ENCODE data around the gene SLC26A4. TPM values are rescaled to one million over a fixed set of nuclear protein-coding genes. Genes with fewer than 3 reads are reported as not detected.

The SLC26A4 gene
- total RNA-seq, 5 donors from 2014 or later (not counting 1 experiment from before 2014, with no cell fraction given), result 0.10 to 1.1 (median 0.60) TPM; not detected in 2

DNA sequence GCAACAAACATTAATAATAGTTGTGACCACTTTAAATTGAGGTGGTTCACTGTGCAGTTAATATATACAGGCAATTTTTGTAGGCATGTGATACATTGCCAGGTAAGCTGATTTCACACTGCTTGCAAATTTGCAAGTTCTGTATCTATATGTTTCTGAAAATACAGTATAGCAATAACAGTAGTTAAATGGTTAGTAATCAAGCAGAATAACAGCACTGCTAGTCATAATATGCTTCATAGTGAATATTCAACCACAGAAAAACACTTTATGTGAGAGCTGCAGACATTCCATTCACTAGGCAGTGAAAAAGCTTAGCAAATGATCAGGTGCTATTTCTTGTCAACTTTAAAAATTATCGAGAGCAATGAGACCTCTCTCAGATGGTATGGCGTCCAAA is 28.9 kb downstream of the SLC26A4 start:
- 100% methylated on average over 2 of the region's 2 CpGs for WGBS (ENCODE audit: insufficient coverage)
- POLR2A ChIA-PET, result interaction anchor here in 1 of 2 donors (0.5 kb wide), 1 partner anchor 771 kb away, joined by 3 read pairs; no protein-coding TSS in a partner anchor

DNA sequence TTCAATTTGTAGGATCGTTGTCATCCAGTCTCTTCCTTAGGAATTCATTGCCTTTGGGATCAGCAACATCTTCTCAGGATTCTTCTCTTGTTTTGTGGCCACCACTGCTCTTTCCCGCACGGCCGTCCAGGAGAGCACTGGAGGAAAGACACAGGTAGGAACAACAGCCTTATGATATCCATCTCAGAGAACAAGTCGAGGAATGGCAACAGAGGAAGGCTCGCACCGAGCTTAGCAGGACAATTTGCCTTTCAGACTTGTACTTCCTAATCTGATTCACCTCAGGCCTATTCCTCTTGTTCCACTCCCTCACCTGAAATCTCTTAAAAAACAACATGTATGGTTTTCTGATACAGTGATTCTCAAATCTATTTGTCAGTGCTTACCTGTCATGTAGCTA is 29.5 kb downstream of the SLC26A4 start:
- no peak overlapping the region for H3K27ac ChIP-seq (ENCODE audit: low read length)
- peaks cover 0 to 6% (median 6%) of the 10 kb centered on the region in 3 donors for H3K4me1 Mint-ChIP-seq
- no peak for DNase-seq
- no peaks in the 10 kb centered on the region for H3K36me3 ChIP-seq (ENCODE audit: control insufficient read depth in 2 of 2, extremely low read depth in 1 of 2, insufficient read depth in 1 of 2, low read length in 1 of 2)
- H3K4me1 ChIP-seq (ENCODE audit: control insufficient read depth in 1 of 2, extremely low read depth in 1 of 2, insufficient read depth in 2 of 2, low read length in 2 of 2), result no peaks in the 10 kb centered on the region
- no peaks in the 10 kb centered on the region for H3K9me3 Mint-ChIP-seq
- ATAC-seq (replicated peaks in 1 of 4), result no peak
- no peak overlapping the region for H3K4me3 Mint-ChIP-seq
- peaks cover 10 to 11% of the 10 kb centered on the region in 2 donors for H3K27me3 Mint-ChIP-seq
- peaks cover 0 to 3% of the 10 kb centered on the region in 2 experiments for H3K27me3 ChIP-seq (replicated peaks in 1 of 2; ENCODE audit: control insufficient read depth in 2 of 2, extremely low read depth in 1 of 2, insufficient read depth in 2 of 2, low read length in 1 of 2)
- WGBS (ENCODE audit: insufficient coverage), result 89% methylated on average over 4 of the region's 7 CpGs
- H3K4me3 ChIP-seq (ENCODE audit: control insufficient read depth in 1 of 2, extremely low read depth in 1 of 2, low read length in 1 of 2), result no peak overlapping the region
- ChIA-PET POLR2A (interaction anchor here (0.5 to 0.6 kb wide), 2 partner anchors 8 to 770 kb away, joined by 3 to 6 read pairs; no protein-coding TSS in a partner anchor), CTCF (interaction anchor here in 1 of 2 donors (0.5 kb wide), 1 partner anchor 189 kb away, joined by 3 read pairs; no protein-coding TSS in a partner anchor)
- no peak overlapping the region for H3K27ac Mint-ChIP-seq
- no peaks in the 10 kb centered on the region for H3K36me3 Mint-ChIP-seq
- H3K9me3 ChIP-seq, result no peaks in the 10 kb centered on the region

More for the DNA sequence above, 28.9 kb downstream of the SLC26A4 start:
- Histone ChIP-seq H3K4me3 (ENCODE audit: control insufficient read depth in 1 of 2, extremely low read depth in 1 of 2, low read length in 1 of 2) (no peak overlapping the region), H3K27me3 (replicated peaks in 1 of 2; ENCODE audit: control insufficient read depth in 2 of 2, extremely low read depth in 1 of 2, insufficient read depth in 2 of 2, low read length in 1 of 2) (peaks cover 0 to 3% of the 10 kb centered on the region in 2 experiments), H3K27ac (ENCODE audit: low read length) (no peak overlapping the region), H3K9me3 (no peaks in the 10 kb centered on the region), H3K36me3 (ENCODE audit: control insufficient read depth in 2 of 2, extremely low read depth in 1 of 2, insufficient read depth in 1 of 2, low read length in 1 of 2) (no peaks in the 10 kb centered on the region), H3K4me1 (ENCODE audit: control insufficient read depth in 1 of 2, extremely low read depth in 1 of 2, insufficient read depth in 2 of 2, low read length in 2 of 2) (no peaks in the 10 kb centered on the region)
- Mint-ChIP-seq H3K27ac (no peak overlapping the region), H3K4me3 (no peak overlapping the region), H3K4me1 (peaks cover 0 to 10% (median 9%) of the 10 kb centered on the region in 3 donors), H3K36me3 (no peaks in the 10 kb centered on the region), H3K9me3 (no peaks in the 10 kb centered on the region), H3K27me3 (peaks cover 10 to 11% of the 10 kb centered on the region in 2 donors)
- CTCF ChIA-PET, result no interaction called here
- ATAC-seq (replicated peaks in 1 of 4) (no peak), DNase-seq (no peak)

DNA sequence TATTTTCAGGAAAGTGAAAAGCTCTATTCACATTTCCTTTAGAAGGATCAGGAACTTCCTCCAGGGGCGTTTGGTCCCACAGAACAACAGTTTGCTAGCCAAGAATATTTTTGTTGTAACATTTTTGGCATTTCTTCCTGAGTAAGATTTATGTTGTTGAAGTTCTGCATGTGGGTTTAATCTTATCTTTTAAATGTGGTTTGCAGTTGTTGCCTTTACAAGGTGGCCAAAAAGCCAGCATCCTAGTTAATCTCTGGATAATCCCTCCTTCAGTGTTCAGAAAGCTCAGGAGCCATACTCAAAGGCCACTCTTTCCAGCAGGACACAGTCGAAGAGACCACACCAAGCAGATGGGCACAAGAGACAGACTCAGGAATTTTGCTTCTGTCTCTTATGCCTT is 30.0 kb downstream of the SLC26A4 start:
- no peak for ATAC-seq (replicated peaks in 1 of 4)
- Mint-ChIP-seq H3K27ac (no peak overlapping the region), H3K4me1 (peaks cover 0 to 3% (median under 1%) of the 10 kb centered on the region in 3 donors), H3K4me3 (no peak overlapping the region), H3K36me3 (no peaks in the 10 kb centered on the region), H3K9me3 (no peaks in the 10 kb centered on the region), H3K27me3 (peaks cover 10 to 11% of the 10 kb centered on the region in 2 donors)
- DNase-seq, result no peak
- WGBS (ENCODE audit: insufficient coverage), result no CpG with 5 or more reads among the region's 2 CpGs
- Histone ChIP-seq H3K4me3 (ENCODE audit: control insufficient read depth in 1 of 2, extremely low read depth in 1 of 2, low read length in 1 of 2) (no peak overlapping the region), H3K9me3 (no peaks in the 10 kb centered on the region), H3K4me1 (ENCODE audit: control insufficient read depth in 1 of 2, extremely low read depth in 1 of 2, insufficient read depth in 2 of 2, low read length in 2 of 2) (no peaks in the 10 kb centered on the region), H3K36me3 (ENCODE audit: control insufficient read depth in 2 of 2, extremely low read depth in 1 of 2, insufficient read depth in 1 of 2, low read length in 1 of 2) (no peaks in the 10 kb centered on the region), H3K27ac (ENCODE audit: low read length) (no peak overlapping the region), H3K27me3 (replicated peaks in 1 of 2; ENCODE audit: control insufficient read depth in 2 of 2, extremely low read depth in 1 of 2, insufficient read depth in 2 of 2, low read length in 1 of 2) (peaks cover 0 to 3% of the 10 kb centered on the region in 2 experiments)
- CTCF ChIA-PET, result no interaction called here
- POLR2A ChIA-PET, result interaction anchor here in 1 of 2 donors (0.6 kb wide), 1 partner anchor 9 kb away, joined by 6 read pairs; no protein-coding TSS in a partner anchor

DNA sequence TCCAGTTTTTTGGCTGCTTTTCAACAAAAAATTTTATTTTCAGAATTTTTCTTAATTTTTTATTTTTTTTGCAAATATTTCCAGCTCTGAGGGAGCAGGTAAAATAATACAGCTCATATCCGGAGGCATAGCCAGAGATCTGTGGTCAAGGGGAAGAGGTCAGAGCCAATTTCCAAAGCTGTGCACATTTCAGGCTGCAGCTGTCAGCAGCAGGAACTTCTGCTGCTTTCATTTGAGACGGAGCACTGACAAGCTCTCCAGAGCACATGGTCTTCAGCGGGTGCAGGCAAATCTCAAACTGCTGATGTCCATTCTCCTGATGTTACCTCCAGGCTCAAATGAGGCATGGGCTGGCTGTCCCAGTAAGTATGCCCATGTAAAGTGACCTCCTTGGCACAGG is 31.1 kb downstream of the SLC26A4 start:
- POLR2A ChIA-PET, result interaction anchor here in 1 of 2 donors (0.6 kb wide), 1 partner anchor 842 kb away, joined by 10 read pairs; no protein-coding TSS in a partner anchor
- no peak for ATAC-seq (replicated peaks in 1 of 4)
- CTCF ChIA-PET, result no interaction called here

DNA sequence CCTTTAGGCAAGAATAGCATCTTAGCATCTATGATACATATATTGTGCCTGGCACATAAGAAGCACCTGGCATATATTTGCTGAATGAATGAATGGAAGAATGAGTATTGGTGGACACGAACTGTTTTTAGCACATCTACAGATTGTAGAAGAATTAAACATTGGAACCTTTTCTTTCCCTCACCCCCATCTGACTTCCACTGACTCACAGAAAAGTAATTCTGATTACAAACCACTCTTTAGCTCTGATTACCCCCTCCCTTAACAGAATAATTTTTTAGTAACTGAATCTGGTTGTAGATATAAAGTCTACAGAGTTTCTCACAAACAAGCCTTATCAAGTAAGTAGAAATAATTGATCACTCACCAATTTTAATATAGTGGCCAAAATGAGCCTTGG is 31.9 kb downstream of the SLC26A4 start:
- Mint-ChIP-seq H3K4me1 (no peaks in the 10 kb centered on the region), H3K27ac (no peak overlapping the region), H3K9me3 (no peaks in the 10 kb centered on the region), H3K27me3 (peaks cover 10 to 11% of the 10 kb centered on the region in 2 donors), H3K4me3 (no peak overlapping the region), H3K36me3 (no peaks in the 10 kb centered on the region)
- ATAC-seq (replicated peaks in 1 of 4) (no peak), DNase-seq (no peak)
- no peaks in the 10 kb centered on the region for H3K4me1 ChIP-seq (ENCODE audit: control insufficient read depth in 1 of 2, extremely low read depth in 1 of 2, insufficient read depth in 2 of 2, low read length in 2 of 2)
- POLR2A ChIA-PET, result no interaction called here
- no peaks in the 10 kb centered on the region for H3K9me3 ChIP-seq
- peaks cover 0 to 3% of the 10 kb centered on the region in 2 experiments for H3K27me3 ChIP-seq (replicated peaks in 1 of 2; ENCODE audit: control insufficient read depth in 2 of 2, extremely low read depth in 1 of 2, insufficient read depth in 2 of 2, low read length in 1 of 2)
- no CpG with 5 or more reads among the region's 1 CpG for WGBS (ENCODE audit: insufficient coverage)
- H3K4me3 ChIP-seq (ENCODE audit: control insufficient read depth in 1 of 2, extremely low read depth in 1 of 2, low read length in 1 of 2), result no peak overlapping the region
- no peak overlapping the region for H3K27ac ChIP-seq (ENCODE audit: low read length)
- H3K36me3 ChIP-seq (ENCODE audit: control insufficient read depth in 2 of 2, extremely low read depth in 1 of 2, insufficient read depth in 1 of 2, low read length in 1 of 2), result no peaks in the 10 kb centered on the region
- CTCF ChIA-PET, result no interaction called here

More for the DNA sequence above, 31.1 kb downstream of the SLC26A4 start:
- DNase-seq, result no peak
- 32% methylated on average over 3 of the region's 3 CpGs for WGBS (ENCODE audit: insufficient coverage)
- no peak overlapping the region for H3K27ac ChIP-seq (ENCODE audit: low read length)
- Mint-ChIP-seq H3K27ac (no peak overlapping the region), H3K36me3 (no peaks in the 10 kb centered on the region), H3K9me3 (no peaks in the 10 kb centered on the region), H3K4me3 (no peak overlapping the region), H3K27me3 (peaks cover 10 to 11% of the 10 kb centered on the region in 2 donors), H3K4me1 (no peaks in the 10 kb centered on the region)
- peaks cover 0 to 3% of the 10 kb centered on the region in 2 experiments for H3K27me3 ChIP-seq (replicated peaks in 1 of 2; ENCODE audit: control insufficient read depth in 2 of 2, extremely low read depth in 1 of 2, insufficient read depth in 2 of 2, low read length in 1 of 2)
- no peak overlapping the region for H3K4me3 ChIP-seq (ENCODE audit: control insufficient read depth in 1 of 2, extremely low read depth in 1 of 2, low read length in 1 of 2)
- H3K9me3 ChIP-seq, result no peaks in the 10 kb centered on the region
- H3K4me1 ChIP-seq (ENCODE audit: control insufficient read depth in 1 of 2, extremely low read depth in 1 of 2, insufficient read depth in 2 of 2, low read length in 2 of 2), result no peaks in the 10 kb centered on the region
- H3K36me3 ChIP-seq (ENCODE audit: control insufficient read depth in 2 of 2, extremely low read depth in 1 of 2, insufficient read depth in 1 of 2, low read length in 1 of 2), result no peaks in the 10 kb centered on the region

DNA sequence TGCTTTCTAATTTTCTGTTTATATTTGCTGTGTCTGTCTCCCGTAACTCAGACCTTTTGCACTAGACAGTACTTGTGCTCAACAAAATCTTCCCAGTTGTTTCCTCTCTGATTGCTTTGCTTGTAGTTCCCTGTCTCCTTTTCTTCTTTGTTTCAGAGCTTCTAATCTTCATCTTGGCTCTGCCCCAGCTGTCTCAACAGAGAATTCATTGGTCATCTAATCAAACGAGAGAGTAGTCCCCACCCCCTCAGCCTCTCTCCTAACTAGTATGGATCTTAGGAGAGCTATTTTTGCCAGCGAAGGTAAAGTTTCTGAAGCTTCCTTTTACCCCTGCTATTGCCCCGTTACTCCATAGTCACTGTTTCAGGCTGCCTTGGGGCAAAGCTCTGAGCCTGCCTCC is 32.8 kb downstream of the SLC26A4 start:
- H3K4me3 ChIP-seq (ENCODE audit: control insufficient read depth in 1 of 2, extremely low read depth in 1 of 2, low read length in 1 of 2), result no peak overlapping the region
- Mint-ChIP-seq H3K27me3 (peaks cover 10 to 11% of the 10 kb centered on the region in 2 donors), H3K9me3 (no peaks in the 10 kb centered on the region), H3K27ac (no peak overlapping the region), H3K4me3 (no peak overlapping the region), H3K4me1 (no peaks in the 10 kb centered on the region), H3K36me3 (no peaks in the 10 kb centered on the region)
- ChIA-PET CTCF (interaction anchor here in 1 of 2 donors (1.0 kb wide), 1 partner anchor 93 kb away, joined by 4 read pairs; no protein-coding TSS in a partner anchor), POLR2A (interaction anchor here in 1 of 2 donors (0.6 kb wide), 1 partner anchor 298 kb away, joined by 7 read pairs; no protein-coding TSS in a partner anchor)
- peaks cover 0 to 3% of the 10 kb centered on the region in 2 experiments for H3K27me3 ChIP-seq (replicated peaks in 1 of 2; ENCODE audit: control insufficient read depth in 2 of 2, extremely low read depth in 1 of 2, insufficient read depth in 2 of 2, low read length in 1 of 2)
- no peaks in the 10 kb centered on the region for H3K36me3 ChIP-seq (ENCODE audit: control insufficient read depth in 2 of 2, extremely low read depth in 1 of 2, insufficient read depth in 1 of 2, low read length in 1 of 2)
- ATAC-seq (replicated peaks in 1 of 4), result no peak
- 94% methylated on average over 3 of the region's 4 CpGs for WGBS (ENCODE audit: insufficient coverage)
- no peak overlapping the region for H3K27ac ChIP-seq (ENCODE audit: low read length)
- no peak for DNase-seq
- H3K9me3 ChIP-seq, result no peaks in the 10 kb centered on the region
- H3K4me1 ChIP-seq (ENCODE audit: control insufficient read depth in 1 of 2, extremely low read depth in 1 of 2, insufficient read depth in 2 of 2, low read length in 2 of 2), result no peaks in the 10 kb centered on the region

Data from T-cell (primary cell).